Measurements from ENCODE around the gene C10orf105. TPM values are rescaled to one million over a fixed set of nuclear protein-coding genes. Genes with fewer than 3 reads are reported as not detected.

The C10orf105 gene
- total RNA-seq, 1 donor from 2014 or later: not detected

DNA sequence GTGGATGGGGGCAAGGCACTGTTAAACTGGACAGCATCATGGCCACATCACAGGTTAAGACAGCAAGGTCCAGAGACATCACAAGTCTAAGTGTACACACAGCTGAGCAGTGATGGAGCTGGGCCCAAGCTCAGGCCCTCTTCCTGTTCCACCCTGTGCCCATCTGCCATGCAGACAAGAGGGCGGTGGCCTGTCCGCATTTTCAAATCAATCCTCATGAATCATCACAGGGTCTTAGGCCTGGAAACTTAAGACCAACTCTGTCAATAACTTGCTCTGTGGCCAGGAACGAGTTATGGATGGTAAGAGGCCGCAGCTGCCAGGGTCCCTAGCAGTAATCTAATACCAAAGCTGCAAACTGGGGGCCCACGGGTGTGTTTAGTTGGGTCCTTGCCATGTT is 3.2 kb downstream of the C10orf105 start:
- no peak for DNase-seq (ENCODE audit: low read depth)

GRCh38 chr10:71715860-71716259 is 3.7 kb downstream of the C10orf105 start:
- no peak for DNase-seq (ENCODE audit: low read depth)

DNA sequence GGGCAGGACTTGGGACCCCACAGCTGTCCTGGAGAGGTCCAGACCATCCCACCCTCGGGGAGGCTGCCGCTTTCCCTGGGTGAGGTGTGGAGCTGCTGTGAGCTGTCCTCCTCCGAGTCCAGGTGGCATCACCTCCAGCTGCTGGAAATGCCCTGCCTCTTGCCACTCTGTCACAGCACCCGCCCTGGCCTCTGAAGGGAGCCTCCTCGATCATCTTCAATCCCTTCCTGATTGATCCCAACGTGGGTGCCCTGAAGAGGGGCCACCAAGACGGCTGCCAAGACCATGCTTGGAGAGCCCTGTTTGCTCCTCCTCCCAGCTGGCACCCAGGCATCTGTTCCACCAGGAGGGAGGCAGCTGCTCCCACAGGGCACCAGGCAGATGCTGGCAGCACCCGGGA is 4.6 kb downstream of the C10orf105 start:
- DNase-seq (ENCODE audit: low read depth): no peak

- no peak for DNase-seq (ENCODE audit: low read depth)
Observed at GRCh38 chr10:71714592-71714991, 5.0 kb downstream of the C10orf105 start.

DNA sequence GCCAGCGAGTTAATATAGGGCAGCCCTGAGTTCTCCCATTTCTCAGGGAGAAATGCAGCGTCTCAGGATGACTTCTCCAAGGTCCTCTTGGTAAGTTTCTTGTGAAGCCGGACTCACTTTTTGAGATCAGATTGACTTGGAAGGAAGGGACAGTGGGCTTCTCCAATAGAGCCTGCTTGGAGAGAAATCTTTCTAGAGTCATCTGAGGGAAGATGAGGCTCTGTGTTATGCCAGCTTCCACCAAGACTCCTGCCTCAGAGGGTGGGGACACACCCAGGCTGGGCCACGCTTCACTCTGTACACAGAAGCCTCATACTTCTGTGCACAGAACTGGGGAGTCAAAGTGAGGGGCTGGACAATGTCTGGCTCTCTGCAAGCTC is 5.6 kb downstream of the C10orf105 start:
- no peak for DNase-seq (ENCODE audit: low read depth)

- DNase-seq (ENCODE audit: low read depth): no peak
Observed at GRCh38 chr10:71713135-71714030, 6.2 kb downstream of the C10orf105 start.

DNA sequence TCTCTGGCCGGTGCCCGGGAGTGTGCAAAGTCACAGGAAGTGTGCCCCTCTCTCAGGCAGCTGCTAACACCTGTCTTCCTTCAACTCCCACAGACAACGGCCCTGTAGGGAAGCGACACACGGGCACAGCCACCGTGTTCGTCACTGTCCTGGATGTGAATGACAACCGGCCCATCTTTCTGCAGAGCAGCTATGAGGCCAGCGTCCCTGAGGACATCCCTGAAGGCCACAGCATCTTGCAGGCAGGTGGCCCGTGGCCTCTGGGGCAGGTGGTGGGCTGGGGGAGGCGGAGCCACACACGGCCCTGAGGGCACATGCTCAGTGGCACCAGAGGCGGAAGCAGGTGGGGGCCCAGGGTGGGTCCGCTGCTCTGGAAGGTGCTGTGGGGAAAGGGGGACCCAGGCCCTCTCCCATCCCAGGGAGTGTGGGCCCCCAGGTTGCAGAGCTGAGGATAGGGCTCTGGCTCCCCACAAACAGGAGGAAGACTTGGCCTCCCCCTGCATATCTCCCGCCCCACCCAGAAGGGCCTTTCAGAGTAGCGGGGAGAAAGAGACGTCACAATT is 6.9 kb downstream of the C10orf105 start:
- no peak for DNase-seq (ENCODE audit: low read depth)

DNA sequence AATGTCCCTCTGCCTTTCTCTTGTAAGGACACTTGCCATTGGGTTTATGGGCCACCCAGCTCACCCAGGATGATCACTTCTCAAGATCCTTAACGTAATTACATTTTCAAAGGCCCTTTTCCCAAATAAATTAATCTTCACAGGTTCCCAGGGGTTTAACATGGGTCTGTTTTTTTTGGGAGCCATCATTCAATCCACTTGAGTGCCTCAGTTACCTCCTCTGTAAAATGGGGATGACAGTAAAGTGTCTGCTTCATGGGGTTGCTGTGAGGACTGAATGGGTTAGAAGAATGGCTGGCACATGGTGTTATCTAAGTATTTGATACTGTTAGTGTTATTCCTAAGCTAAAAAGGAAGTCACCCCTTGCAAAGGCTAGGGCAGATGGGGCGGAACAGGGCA is 7.4 kb downstream of the C10orf105 start:
- no peak for DNase-seq (ENCODE audit: low read depth)

DNA sequence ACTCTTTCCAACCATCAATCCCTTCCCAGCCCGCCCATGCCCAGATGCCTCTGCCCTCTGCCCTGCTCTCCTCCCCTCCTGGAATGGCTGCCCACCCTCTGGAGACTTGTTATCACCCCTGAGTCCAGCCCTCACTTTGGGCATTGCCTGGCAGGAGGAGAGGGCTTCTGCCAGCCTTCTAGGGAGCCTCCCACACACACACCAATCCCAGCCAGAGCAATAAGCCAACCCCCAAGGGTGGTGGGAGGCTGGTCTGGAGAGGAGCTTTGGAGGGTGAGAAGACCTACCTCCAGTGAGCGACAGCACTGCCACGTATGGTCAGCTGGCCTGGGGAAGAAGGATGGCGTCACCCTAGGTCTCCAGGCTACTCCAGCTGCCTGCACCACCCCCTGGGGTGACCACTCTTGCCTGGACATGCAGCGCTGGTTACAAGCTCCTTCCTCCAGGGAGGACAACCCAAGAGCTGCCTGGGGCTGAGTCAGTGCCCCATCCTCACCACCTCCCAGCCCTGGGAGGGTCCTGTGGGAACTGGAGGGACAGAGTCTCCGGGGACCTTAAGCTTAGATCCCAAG is 8.4 kb downstream of the C10orf105 start:
- no peak for DNase-seq (ENCODE audit: low read depth)

- DNase-seq (ENCODE audit: low read depth): no peak
Observed at GRCh38 chr10:71710519-71710918, 9.1 kb downstream of the C10orf105 start.

DNA sequence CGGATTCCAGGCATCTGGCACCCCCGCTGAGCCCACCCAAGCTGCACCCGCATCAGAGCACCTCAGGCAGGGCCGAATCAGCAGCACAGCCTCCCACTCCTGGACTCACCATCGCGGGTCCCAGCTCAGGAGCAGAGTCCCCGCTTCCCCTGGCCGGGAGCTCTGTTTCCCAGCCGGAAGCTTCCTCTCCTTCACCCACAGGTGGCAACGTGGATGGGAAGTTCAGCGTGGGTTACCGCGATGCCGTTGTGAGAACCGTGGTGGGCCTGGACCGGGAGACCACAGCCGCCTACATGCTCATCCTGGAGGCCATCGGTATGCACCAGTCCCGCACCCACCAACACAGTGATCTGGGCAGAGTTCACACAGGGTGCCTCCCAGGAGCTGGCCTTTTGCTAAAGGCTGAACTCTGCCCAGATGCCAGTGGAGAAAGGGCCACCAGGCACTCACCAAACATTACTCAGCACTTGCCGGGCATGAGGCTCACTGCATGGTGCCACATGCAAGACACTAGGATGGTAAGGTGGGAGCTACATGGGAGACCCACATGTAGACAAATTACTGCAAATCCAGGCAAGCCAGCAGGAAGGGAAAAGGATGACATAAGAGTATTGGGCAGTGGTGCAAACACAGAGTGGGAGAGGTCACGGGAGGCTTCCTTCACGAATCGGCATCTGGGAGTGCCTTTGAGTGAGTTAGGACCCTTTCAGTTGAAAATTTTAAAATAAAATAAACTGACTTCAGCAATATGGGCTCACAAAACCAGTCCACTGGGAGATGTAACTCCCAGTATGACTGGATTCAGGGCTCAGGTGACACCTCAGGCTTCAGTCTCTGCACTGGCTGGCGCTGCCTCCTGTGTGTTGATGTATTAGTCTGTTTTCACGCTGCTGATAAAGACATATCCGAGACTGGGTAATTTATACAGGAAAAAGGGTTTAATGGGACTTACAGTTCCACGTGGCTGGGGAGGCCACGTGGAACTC is 10.4 kb downstream of the C10orf105 start:
- no peak for DNase-seq (ENCODE audit: low read depth)

- no peak for DNase-seq (ENCODE audit: low read depth)
Observed at GRCh38 chr10:71708301-71708703, 11.3 kb downstream of the C10orf105 start.

DNA sequence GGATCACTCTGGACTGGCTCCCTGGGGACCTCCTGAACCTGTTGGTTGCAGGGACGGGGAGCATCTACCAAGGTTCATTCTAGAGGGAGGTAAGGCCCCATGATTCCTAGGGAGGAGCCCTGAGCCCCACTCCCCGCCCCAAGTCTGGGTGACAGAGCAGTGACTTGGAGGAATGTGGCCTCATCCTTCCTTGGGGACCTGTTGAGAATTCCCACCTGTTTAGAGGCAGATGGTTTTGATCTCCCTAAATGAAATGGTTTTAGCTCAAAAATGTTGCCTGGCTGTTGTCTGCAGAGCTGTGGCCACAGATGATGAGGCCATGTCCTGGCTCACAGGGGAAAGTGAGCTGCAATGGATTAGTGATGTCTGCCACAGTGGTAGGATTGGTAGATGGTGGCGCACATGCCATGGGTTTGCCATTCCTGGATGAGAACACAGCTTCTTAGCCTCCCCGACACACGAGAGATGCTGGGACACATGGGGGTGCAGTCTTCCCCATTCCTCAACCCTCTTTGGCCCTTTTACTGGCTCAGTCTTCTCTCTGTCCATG is 12.3 kb downstream of the C10orf105 start:
- no peak for DNase-seq (ENCODE audit: low read depth)

GRCh38 chr10:71706216-71707121 is 13.1 kb downstream of the C10orf105 start:
- DNase-seq (ENCODE audit: low read depth): no peak

DNA sequence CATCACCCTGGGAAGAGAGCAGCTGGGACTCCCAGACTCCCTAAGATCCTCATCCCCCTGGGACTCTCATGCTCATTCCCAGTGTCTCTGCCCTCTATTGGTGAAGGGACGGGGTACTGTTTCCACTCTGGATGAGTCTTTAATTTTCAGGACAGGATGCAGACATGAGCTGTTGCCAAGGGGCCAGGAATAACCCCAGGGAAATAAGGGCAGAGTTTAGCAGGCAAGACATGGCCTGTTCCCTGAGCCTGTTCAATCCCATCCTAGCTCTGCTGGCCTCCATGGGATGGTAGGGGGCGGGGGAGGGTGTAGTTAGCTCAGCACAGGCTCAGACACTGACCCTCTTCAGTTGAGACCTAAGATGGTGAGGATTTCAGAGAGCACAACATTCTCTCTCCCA is 14.0 kb downstream of the C10orf105 start:
- no peak for DNase-seq (ENCODE audit: low read depth)

- no peak for DNase-seq (ENCODE audit: low read depth)
Observed at GRCh38 chr10:71704816-71705215, 14.8 kb downstream of the C10orf105 start.

DNA sequence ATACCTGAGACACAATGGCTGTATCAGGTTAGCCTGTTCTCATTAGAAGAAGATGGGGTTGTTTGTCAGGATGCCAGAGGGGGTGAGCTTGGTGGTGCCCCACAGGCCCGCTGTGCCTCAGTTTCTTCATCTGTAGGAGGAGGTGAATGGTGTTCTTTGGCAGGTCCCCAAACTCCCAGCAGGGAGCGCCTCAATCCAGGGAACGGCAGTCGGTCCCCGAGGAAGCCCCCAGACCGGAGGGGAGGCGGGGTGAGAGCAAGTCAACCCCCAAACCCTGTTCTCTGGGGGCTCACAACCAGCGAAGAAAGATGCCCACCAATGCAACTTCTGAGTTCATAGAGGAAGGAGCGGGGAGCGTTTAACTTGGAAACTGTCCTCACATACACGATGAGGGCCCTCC is 16.0 kb downstream of the C10orf105 start:
- DNase-seq (ENCODE audit: low read depth): no peak

GRCh38 chr10:71701496-71702132 is 18.0 kb downstream of the C10orf105 start:
- DNase-seq (ENCODE audit: low read depth): no peak

DNA sequence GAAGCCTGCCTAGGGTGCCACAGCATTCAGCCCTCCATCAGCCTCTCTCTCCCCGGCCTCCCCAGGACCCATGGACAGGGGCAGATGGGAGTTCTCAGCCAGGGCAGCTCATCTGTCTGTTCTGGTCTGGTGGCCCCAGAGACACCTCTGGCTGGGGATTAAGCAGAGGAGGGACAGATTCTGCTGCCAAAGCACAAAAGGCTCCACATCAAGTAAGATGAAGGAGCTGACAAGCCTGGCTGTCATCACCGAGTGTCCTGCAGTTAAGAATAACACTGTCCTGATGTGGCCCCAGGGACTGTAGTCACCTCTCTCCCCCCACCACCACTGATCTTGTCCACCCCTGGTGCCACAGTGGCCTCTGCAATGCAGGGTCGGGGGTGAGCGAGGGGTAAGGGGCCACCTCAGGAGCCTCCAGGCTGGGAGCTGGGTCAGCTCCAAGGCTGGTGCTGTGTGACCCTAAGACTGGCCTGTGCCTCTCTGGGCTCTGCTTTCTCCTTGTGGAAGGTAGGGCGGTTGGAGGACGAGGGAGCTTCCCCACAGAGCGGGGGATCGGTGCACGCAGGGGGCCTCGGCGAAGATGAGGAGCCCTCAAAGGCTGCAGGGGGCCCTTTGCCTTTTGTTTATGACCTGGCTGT is 18.7 kb downstream of the C10orf105 start:
- DNase-seq (ENCODE audit: low read depth): no peak

- DNase-seq (ENCODE audit: low read depth): no peak
Observed at GRCh38 chr10:71698737-71699136, 20.8 kb downstream of the C10orf105 start.
